B cell (primary cell): ENCODE results near the gene DOCK1. TPM values are rescaled to one million over a fixed set of nuclear protein-coding genes. Genes with fewer than 3 reads are reported as not detected.

Source experiments
- ATAC-seq: fragments of 200-7000 bp; cut with Tn5 transposase; one replicate; pipeline ENCODE4 v1.10.0; 2021; ENCODE audit warnings: low read depth, mild to moderate bottlenecking, moderate number of reproducible peaks, moderate library complexity
- CTCF ChIA-PET: fragments of 350-600 bp; sonication (Branson Sonifier 250); formaldehyde crosslinking; loops from one replicate; lab custom pipeline; 2021; ENCODE audit warnings: antibody characterized with exemption, inconsistent platforms; lab: Charles Lee
- POLR2A ChIA-PET: fragments of 350-600 bp; sonication (Branson Sonifier 250); formaldehyde crosslinking; loops from one replicate; lab custom pipeline; 2021; ENCODE audit warnings: antibody characterized with exemption; lab: Charles Lee
- DNase-seq: peaks from one replicate; pipeline ENCODE4 v3.0.0; 2013
- H2AFZ ChIP-seq: 2 replicates; pipeline ENCODE4 v1.6.1; 2012; ENCODE audit warnings: mild to moderate bottlenecking, low read depth, low read length; ENCODE audit not compliant: insufficient read depth, poor library complexity, severe bottlenecking
- H3K27ac ChIP-seq, 2 donors: 1 replicate in 1 of 2; 2 replicates in 1 of 2; pipeline ENCODE4 v1.5.1; 2012 to 2013; ENCODE audit warnings: low read length in 2 of 2, mild to moderate bottlenecking in 2 of 2, moderate library complexity in 1 of 2
- H3K27me3 ChIP-seq, 4 experiments: fragments of 200-600 bp in 1 of 4; sonication (generic) in 1 of 4; replicated peaks in 1 of 4; 1 replicate in 2 of 4; 2 replicates in 2 of 4; pipeline versions ENCODE4 v1.6.1 to v1.7.0; 2013 to 2016; ENCODE audit warnings: low read length in 3 of 4, mild to moderate bottlenecking in 2 of 4, mixed read lengths in 1 of 4, moderate library complexity in 1 of 4; ENCODE audit not compliant: insufficient read depth in 4 of 4, control insufficient read depth in 3 of 4; ENCODE audit errors: control extremely low read depth in 1 of 4
- H3K36me3 ChIP-seq, 2 experiments: replicated peaks in 1 of 2; 1 replicate in 1 of 2; 2 replicates in 1 of 2; pipeline versions ENCODE4 v1.6.1 to v1.7.1; 2013; ENCODE audit warnings: low read length in 1 of 2; ENCODE audit not compliant: insufficient read depth in 2 of 2, control insufficient read depth in 1 of 2; ENCODE audit errors: control extremely low read depth in 1 of 2, extremely low read depth in 1 of 2
- H3K4me1 ChIP-seq, 2 donors: fragments of 200-600 bp in 1 of 2; sonication (generic) in 1 of 2; 1 replicate in 1 of 2; 2 replicates in 1 of 2; pipeline versions ENCODE4 v1.5.1 to v1.6.1; 2013 to 2017; ENCODE audit warnings: low read length in 2 of 2; ENCODE audit not compliant: control insufficient read depth in 2 of 2, insufficient read depth in 2 of 2
- H3K4me2 ChIP-seq: replicated peaks from 2 replicates; pipeline ENCODE3; 2012; ENCODE audit warnings: mild to moderate bottlenecking, low read depth, low read length; ENCODE audit not compliant: poor library complexity, severe bottlenecking
- H3K4me3 ChIP-seq, 5 experiments: fragments of 200-600 bp in 1 of 5; sonication (generic) in 1 of 5; 1 replicate in 3 of 5; 2 replicates in 2 of 5; pipeline versions ENCODE4 v1.5.1 to v1.7.0; 2011 to 2016; ENCODE audit warnings: low read length in 4 of 5, mild to moderate bottlenecking in 4 of 5, low read depth in 2 of 5, control low read depth in 1 of 5, moderate library complexity in 1 of 5; ENCODE audit not compliant: insufficient read depth in 1 of 5; ENCODE audit errors: control extremely low read depth in 1 of 5, extremely low read depth in 1 of 5
- H3K79me2 ChIP-seq: fragments of 200-600 bp; sonication (generic); one replicate; pipeline ENCODE4 v1.6.0; 2016; ENCODE audit warnings: low read length; ENCODE audit not compliant: control insufficient read depth, insufficient read depth
- H3K9ac ChIP-seq: fragments of 200-600 bp; sonication (generic); 2 replicates; pipeline ENCODE4 v1.6.1; 2017; ENCODE audit warnings: mild to moderate bottlenecking, low read length, moderate library complexity
- H3K9me3 ChIP-seq, 3 donors: one replicate each; pipeline versions ENCODE4 v1.6.1 to v1.7.1; 2013; ENCODE audit warnings: low read length in 2 of 3; ENCODE audit not compliant: control insufficient read depth in 2 of 3, insufficient read depth in 1 of 3; ENCODE audit errors: control extremely low read depth in 1 of 3
- H4K20me1 ChIP-seq: 2 replicates; pipeline ENCODE4 v1.6.0; 2012; ENCODE audit warnings: mild to moderate bottlenecking, low read length; ENCODE audit not compliant: insufficient read depth, control insufficient read depth, poor library complexity, severe bottlenecking
- H3K27ac Mint-ChIP-seq: one replicate; pipeline ENCODE4 v1.8.0; 2021; ENCODE audit warnings: mixed read lengths
- H3K27me3 Mint-ChIP-seq: one replicate; pipeline ENCODE4 v1.8.0; 2021; ENCODE audit warnings: mixed read lengths
- H3K4me1 Mint-ChIP-seq: one replicate; pipeline ENCODE4 v1.8.0; 2021; ENCODE audit warnings: mixed read lengths
- H3K4me3 Mint-ChIP-seq: one replicate; pipeline ENCODE4 v1.8.0; 2021; ENCODE audit warnings: mixed read lengths
- H3K9me3 Mint-ChIP-seq: one replicate; pipeline ENCODE4 v1.8.0; 2022; ENCODE audit warnings: mixed read lengths; ENCODE audit not compliant: insufficient read depth
- CTCF ChIP-seq: fragments of 200-600 bp; IDR thresholded peaks from one replicate; pipeline ENCODE4 v1.8.0; 2022; ENCODE audit warnings: antibody characterized with exemption, mild to moderate bottlenecking
- EZH2 ChIP-seq: IDR thresholded peaks from 2 replicates; pipeline ENCODE4 v1.6.1; 2012; ENCODE audit warnings: borderline replicate concordance, low read depth, mild to moderate bottlenecking, moderate library complexity, low read length; ENCODE audit not compliant: insufficient read depth, poor library complexity, severe bottlenecking
- WGBS: methylation state at CpG from one replicate; pipeline ENCODE4 v1.1.5; 2013; ENCODE audit warnings: missing lambda C conversion rate; ENCODE audit not compliant: insufficient coverage; 5-methylcytosine and 5-hydroxymethylcytosine counted together
- intact Hi-C: fragments of 100-400 bp; cut with micrococcal nuclease; formaldehyde crosslinking; loops from one replicate; pipeline ENCODE4 v1.10.0; 2022
- polyA plus RNA-seq: library from polyadenylated mRNA; depleted of rRNA; stranded (reverse); fragments of >200 nt; gene quantifications from 2 replicates; pipeline ENCODE4 v1.2.3, GENCODE V29; 2012
- total RNA-seq, 2 donors: library from RNA; stranded (reverse); fragments of 120-200 nt in 1 of 2; gene quantifications; 1 replicate in 1 of 2; 2 replicates in 1 of 2; pipeline versions ENCODE4 v1.2.3 to v1.2.4, GENCODE V29; 2013 to 2022

Gene DOCK1
- total and polyA plus RNA-seq, 2 donors (not counting 1 experiment from before 2014, with no cell fraction given) = not detected

GRCh38 chr10:127283576-127283975 lies 378.3 kb downstream of the DOCK1 start:
- Histone ChIP-seq H4K20me1 (no peaks in the 10 kb centered on the region), H3K9me3 (peaks cover 0 to 5% (median 1%) of the 10 kb centered on the region in 3 donors), H3K9ac (no peak overlapping the region), H3K4me1 (no peaks in the 10 kb centered on the region), H3K27me3 (no peaks in the 10 kb centered on the region), H3K79me2 (no peaks in the 10 kb centered on the region), H3K27ac (no peak overlapping the region), H3K4me3 (no peak overlapping the region), H3K4me2 (no peak overlapping the region), H3K36me3 (no peaks in the 10 kb centered on the region), H2AFZ (no peak overlapping the region)
- no CpG with 5 or more reads among the region's 3 CpGs for WGBS
- intact Hi-C loops = no loop called here
- no peaks in the 10 kb centered on the region for H3K27me3 Mint-ChIP-seq
- ChIA-PET CTCF (no interaction called here), POLR2A (no interaction called here)
- no peaks in the 10 kb centered on the region for H3K4me1 Mint-ChIP-seq
- no peak for TF ChIP-seq EZH2
- peaks cover 3% of the 10 kb centered on the region for H3K9me3 Mint-ChIP-seq
- H3K4me3 Mint-ChIP-seq = no peak overlapping the region
- no peak for DNase-seq
- no peak overlapping the region for H3K27ac Mint-ChIP-seq
- ATAC-seq = no peak

- Histone ChIP-seq H3K4me1 (no peaks in the 10 kb centered on the region), H3K36me3 (no peaks in the 10 kb centered on the region), H3K27ac (no peak overlapping the region), H3K4me3 (no peak overlapping the region), H3K27me3 (no peaks in the 10 kb centered on the region), H3K4me2 (no peak overlapping the region), H3K79me2 (no peaks in the 10 kb centered on the region), H2AFZ (no peak overlapping the region), H3K9me3 (peaks cover 0 to 16% (median 2%) of the 10 kb centered on the region in 3 donors), H3K9ac (no peak overlapping the region), H4K20me1 (no peaks in the 10 kb centered on the region)
- no peak overlapping the region for H3K27ac Mint-ChIP-seq
- intact Hi-C loops = no loop called here
- H3K27me3 Mint-ChIP-seq = no peaks in the 10 kb centered on the region
- H3K9me3 Mint-ChIP-seq = peaks cover 6% of the 10 kb centered on the region
- ChIA-PET POLR2A (no interaction called here), CTCF (no interaction called here)
- ATAC-seq = no peak
- no peak overlapping the region for H3K4me3 Mint-ChIP-seq
- TF ChIP-seq CTCF (no peak), EZH2 (no peak)
- 80% methylated on average over 3 of the region's 4 CpGs for WGBS
- DNase-seq = no peak
- no peaks in the 10 kb centered on the region for H3K4me1 Mint-ChIP-seq
Measured at GRCh38 chr10:127290850-127291249, 385.6 kb downstream of the DOCK1 start.
